ENCODE data around the gene MYRIP.
"Not testable (repeated sequence)": the region's sequence is repeated elsewhere in the genome, so short reads cannot be mapped to it uniquely, and the experiment has no call there.

MYRIP gene

GRCh38 chr3:39977058-39977794 lies 167.8 kb downstream of the MYRIP start:
- DNase-seq = no peak

DNA sequence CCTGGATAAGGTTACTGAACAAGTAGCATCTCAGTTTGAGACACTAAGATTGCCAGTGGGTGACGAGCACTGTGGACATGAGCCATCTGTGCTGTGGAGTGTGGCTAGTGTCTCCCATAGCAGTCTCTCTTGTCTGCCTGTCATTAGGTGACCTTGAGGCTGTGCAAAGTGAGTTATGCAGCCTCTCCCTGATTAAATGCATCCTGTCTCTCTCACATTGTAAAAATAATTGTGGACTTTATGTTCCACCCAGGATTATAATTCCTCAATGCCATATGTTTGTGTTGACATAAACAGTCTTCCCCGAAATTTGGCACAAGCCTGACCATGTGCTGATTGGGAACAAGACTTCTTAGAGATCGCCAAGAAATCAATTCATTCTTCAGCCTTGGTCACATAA lies 168.9 kb downstream of the MYRIP start:
- DNase-seq = no peak

DNA sequence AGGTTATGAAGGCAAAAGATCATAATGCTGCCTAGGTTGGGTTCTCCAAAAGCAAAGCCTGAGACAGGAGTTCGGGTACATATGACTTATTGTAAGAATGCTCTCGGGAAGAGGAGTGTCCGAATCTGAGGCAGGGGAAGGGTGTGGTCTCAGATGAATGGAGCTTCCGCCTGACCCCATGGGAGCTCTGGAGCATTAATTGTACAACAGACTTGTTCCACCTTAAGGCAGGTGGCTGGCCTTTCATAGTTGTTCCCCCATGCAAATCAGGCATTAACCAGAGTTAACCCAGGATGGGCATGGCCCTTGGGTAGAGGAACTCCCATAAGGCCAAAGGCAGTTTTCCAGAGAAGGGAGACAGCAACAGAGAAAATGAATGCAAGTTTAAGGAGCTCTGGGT lies 170.6 kb downstream of the MYRIP start:
- DNase-seq = no peak

- no peak for DNase-seq
Measured at GRCh38 chr3:39980781-39981180, 171.4 kb downstream of the MYRIP start.

- DNase-seq = no peak
Measured at GRCh38 chr3:39981547-39982184, 172.3 kb downstream of the MYRIP start.

- no peak for DNase-seq
Measured at GRCh38 chr3:39982665-39983357, 173.4 kb downstream of the MYRIP start.

- no peak for DNase-seq
Measured at GRCh38 chr3:39989746-39990145, 180.3 kb downstream of the MYRIP start.

DNA sequence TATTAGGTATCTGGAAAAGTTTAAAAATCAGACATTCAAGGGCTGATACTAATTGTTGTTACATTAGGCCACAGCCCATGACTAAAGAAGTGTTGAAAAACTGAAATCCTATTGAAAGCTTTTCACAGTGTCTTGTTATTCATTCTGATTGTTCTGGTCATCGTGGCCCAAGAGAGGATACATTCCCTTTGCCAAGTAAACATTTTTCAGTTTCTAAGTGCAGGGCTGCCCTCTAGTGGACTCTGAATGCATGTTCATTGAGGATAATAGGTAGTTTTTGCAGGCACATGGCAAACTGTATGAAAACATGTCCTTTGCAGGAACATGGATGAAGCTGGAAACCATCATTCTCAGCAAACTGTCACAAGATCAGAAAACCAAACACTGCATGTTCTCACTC lies 181.1 kb downstream of the MYRIP start:
- DNase-seq = no peak

DNA sequence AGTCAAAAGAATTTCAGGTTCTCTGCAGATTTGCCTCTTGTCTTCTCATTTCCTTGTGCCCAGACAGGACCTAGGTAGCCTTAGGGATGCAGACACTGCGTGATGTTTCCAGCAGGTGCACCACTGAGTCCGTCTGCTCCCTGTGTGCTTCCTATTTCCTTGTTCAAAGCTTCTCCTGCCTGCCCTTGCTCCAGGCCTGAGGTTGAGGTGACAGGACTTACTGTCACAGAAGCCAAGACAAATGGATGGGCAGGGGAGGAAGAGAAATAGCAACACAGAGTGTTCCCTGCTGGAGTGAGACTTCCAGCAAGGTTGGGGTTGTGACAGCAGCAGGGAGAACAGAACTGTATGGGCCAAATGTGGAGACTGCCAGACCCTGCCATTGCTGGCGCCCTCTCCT lies 199.4 kb downstream of the MYRIP start:
- DNase-seq = no peak

- DNase-seq = no peak
Measured at GRCh38 chr3:40009991-40010390, 200.6 kb downstream of the MYRIP start.

DNA sequence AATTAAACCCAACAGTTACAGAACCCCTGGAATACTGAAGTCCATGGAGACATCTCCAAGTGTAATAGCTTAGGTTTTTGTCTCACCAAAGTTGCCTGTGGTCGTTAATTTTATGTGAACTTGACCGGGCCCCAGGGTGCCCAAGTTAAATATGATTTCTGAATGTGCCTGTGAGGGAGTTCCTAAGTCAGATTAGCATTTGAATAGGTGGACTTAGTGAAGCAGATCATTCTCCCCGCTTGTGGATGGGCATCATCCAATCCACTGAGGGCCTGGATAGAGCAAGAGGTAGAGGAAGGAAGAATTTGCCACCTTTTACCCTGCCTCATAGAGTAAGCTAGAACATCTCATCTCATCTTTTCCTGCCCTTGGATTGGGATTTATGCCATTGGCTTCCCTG lies 203.0 kb downstream of the MYRIP start:
- DNase-seq = no peak

- DNase-seq = no peak
Measured at GRCh38 chr3:40016391-40016790, 207.0 kb downstream of the MYRIP start.

- DNase-seq = no peak
Measured at GRCh38 chr3:40018369-40018768, 209.0 kb downstream of the MYRIP start.

DNA sequence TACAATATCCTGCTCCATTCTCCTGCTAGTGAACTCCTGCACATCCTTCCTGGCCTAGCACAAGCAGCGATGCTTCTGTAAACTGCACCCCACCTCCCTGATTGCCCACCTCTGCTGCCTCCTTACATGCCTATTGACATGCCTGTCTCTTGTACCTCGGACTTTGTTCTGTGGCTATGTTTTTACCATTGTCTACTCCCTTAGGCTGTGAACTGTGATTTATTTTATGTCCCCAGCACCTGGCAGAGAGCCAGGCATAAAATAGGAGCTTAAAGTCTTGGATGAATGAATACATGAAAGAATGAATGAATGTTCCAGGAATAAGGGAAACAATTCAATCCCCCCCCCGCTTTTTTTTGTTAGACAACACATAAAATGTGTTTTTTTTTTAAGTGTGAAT lies 210.0 kb downstream of the MYRIP start:
- DNase-seq = no peak

DNA sequence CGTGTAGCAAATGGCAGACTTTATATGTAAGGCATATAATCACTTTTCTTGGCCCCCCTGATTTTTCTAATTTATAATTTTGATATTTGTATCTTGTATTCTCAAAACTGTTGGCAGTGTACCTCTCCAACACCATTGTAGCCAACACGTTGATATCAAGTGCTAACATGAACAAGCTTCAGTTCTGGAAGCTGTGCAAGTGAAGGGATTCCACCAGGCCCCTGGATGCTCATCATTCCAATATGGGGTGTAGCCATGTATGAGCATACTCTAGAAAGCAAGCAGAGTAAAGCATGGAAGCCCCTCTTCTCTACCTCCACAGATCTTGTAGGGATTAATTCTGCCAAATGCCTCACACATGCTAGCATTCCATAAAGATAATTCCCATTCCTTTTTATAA lies 211.3 kb downstream of the MYRIP start:
- no peak for DNase-seq

DNA sequence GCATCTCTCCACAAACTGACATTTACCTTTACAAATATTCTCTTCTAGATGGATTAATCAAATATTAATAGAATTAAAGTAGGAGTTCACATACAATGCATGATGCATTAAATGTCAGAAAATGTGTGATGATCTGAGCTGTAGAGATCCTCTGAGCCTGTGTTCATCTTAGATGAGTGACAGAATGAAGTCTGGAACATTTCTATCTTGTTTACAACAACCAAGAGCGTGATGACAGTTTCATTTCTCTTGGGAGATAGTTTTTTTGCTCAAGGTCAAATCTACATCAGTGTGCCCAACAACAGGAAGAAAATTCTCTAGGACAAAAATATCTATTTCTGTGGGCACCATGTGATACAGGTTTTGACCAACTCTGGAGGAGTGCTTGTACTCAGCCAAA lies 211.9 kb downstream of the MYRIP start:
- DNase-seq = no peak

- no peak for DNase-seq
Measured at GRCh38 chr3:40022297-40022827, 213.0 kb downstream of the MYRIP start.

DNA sequence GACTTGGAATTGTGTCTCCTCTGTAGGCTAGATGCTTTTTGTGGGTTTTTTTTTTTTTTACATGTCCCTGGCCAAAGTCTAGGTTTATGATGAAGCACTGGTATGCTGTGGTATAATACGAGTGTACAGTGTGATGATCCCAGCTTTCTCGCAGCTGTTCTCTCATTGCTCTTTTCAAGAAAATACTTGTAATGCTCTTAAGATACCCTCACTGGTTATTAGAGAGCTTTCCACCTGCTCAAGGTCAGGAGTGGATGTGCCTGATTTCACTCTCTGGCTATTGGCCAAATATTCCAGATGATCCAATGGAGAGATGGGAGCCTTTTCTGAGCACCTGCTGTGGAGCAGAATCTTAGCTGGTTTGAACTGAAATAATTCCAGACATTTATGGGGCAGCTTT lies 215.1 kb downstream of the MYRIP start:
- DNase-seq = no peak

GRCh38 chr3:40025892-40026291 lies 216.5 kb downstream of the MYRIP start:
- DNase-seq = not testable (repeated sequence)

GRCh38 chr3:40035177-40035576 lies 225.8 kb downstream of the MYRIP start:
- DNase-seq = no peak

GRCh38 chr3:40037582-40037981 lies 228.2 kb downstream of the MYRIP start:
- no peak for DNase-seq

DNA sequence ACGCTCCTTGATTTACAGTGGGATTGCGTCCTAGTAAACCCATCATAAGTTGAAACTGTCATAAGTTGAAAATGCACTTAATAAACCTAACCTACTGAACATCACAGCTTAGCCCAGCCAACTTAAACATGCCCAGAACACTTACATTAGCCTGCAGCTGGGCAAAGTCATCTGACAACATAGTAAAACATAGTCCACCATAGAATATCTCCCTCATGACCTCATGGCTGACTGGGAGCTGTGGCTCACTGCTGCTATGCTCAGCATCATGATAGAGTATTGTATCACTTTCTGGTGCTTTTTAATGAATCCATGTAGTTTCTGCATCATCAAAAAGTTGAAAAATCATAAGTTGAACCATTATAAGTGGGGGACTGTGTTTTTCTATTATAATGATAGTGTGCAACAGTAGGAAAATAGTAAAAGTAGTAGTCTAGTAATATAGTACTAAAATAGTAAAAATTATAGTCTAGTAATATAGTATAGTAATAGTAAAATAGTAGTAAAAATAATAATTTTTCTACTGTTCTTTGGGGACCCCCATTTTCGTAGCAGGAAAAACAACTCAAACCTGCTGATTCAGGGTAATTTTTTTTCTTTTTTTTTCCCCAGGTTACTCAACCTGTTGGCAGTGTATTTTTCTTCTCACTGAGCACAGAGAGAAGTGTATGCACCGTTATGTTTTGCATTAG lies 233.5 kb downstream of the MYRIP start:
- no peak for DNase-seq

DNA sequence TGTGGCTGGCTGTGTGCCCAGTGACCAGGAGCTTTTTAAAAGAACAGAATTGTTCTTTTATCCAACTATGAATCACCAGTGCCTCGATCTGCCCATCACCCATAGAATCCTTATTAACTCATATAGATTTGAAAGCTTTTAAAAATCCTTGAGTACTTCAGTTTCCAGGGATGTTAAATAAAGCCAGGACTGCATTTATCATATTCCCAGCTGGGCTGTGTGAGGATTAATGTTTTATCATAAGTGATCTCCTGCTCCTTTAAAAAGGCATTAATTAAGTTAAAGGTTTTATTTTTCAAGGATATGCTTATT lies 234.0 kb downstream of the MYRIP start:
- no peak for DNase-seq

DNA sequence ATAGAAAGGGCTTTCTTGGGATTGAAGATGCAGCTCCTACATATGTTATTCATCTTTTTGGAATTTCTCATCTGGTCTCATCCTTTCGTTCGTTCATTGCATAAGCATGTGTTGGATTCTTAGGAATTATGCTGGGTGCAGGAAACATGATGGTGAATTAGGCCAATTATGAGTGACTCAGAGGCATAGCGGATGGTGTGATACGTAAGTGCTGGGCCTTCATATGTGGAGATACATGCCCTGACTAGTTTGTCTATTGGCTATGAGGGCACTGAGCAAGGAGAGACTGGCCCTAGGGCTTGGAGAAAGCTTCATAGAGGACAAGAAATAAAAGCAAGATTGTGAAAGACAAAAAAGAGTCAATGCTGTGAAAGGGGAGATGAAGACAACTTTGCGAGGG lies 235.1 kb downstream of the MYRIP start:
- DNase-seq = no peak
